Fibroblast of lung (primary cell): ENCODE results near the gene MTERF4. TPM values are rescaled to one million over a fixed set of nuclear protein-coding genes. Genes with fewer than 3 reads are reported as not detected.

Experiments
- DNase-seq, 2 donors: peaks; one replicate each; pipeline versions ENCODE4 v3.0.0 to v3.0.0-alpha.2; 2010; ENCODE audit warnings: low read depth in 2 of 2
- H2AFZ ChIP-seq: 2 replicates; pipeline ENCODE4 v1.5.1; 2012; ENCODE audit warnings: low read length, control low read depth, inconsistent platforms
- H3K27ac ChIP-seq: 2 replicates; pipeline ENCODE4 v1.5.1; 2011; ENCODE audit warnings: low read length, control low read depth; ENCODE audit not compliant: insufficient read depth
- H3K27me3 ChIP-seq: 2 replicates; pipeline ENCODE4 v1.5.1; 2011; ENCODE audit warnings: mild to moderate bottlenecking, low read length; ENCODE audit not compliant: control insufficient read depth, insufficient read depth
- H3K36me3 ChIP-seq: 2 replicates; pipeline ENCODE4 v1.5.1; 2011; ENCODE audit warnings: low read length; ENCODE audit not compliant: control insufficient read depth, insufficient read depth
- H3K4me1 ChIP-seq: 2 replicates; pipeline ENCODE4 v1.5.1; 2011; ENCODE audit warnings: low read length; ENCODE audit not compliant: control insufficient read depth, insufficient read depth; ENCODE audit errors: extremely low read depth
- H3K4me2 ChIP-seq: 2 replicates; pipeline ENCODE4 v1.5.1; 2011; ENCODE audit warnings: low read length, control low read depth; ENCODE audit not compliant: insufficient read depth; ENCODE audit errors: extremely low read depth
- H3K4me3 ChIP-seq, 4 experiments: fragments of 200-600 bp in 1 of 4; sonication (generic) in 1 of 4; replicated peaks in 1 of 4; 2 replicates each; pipeline ENCODE4 v1.5.1; 2011 to 2016; ENCODE audit warnings: low read length in 4 of 4, low read depth in 3 of 4, mild to moderate bottlenecking in 3 of 4, control low read depth in 2 of 4, inconsistent platforms in 1 of 4, mixed read lengths in 1 of 4; ENCODE audit not compliant: insufficient read depth in 1 of 4; ENCODE audit errors: control extremely low read depth in 1 of 4
- H3K79me2 ChIP-seq: 2 replicates; pipeline ENCODE4 v1.5.1; 2012; ENCODE audit warnings: mild to moderate bottlenecking, low read length, inconsistent platforms; ENCODE audit not compliant: control insufficient read depth, insufficient read depth
- H3K9ac ChIP-seq: 2 replicates; pipeline ENCODE4 v1.5.1; 2011; ENCODE audit warnings: mild to moderate bottlenecking, low read length, control low read depth; ENCODE audit not compliant: insufficient read depth
- H3K9me3 ChIP-seq: 2 replicates; pipeline ENCODE4 v1.5.1; 2012; ENCODE audit warnings: low read depth, low read length; ENCODE audit not compliant: control insufficient read depth, insufficient read depth
- H4K20me1 ChIP-seq: 2 replicates; pipeline ENCODE4 v1.5.1; 2011; ENCODE audit warnings: low read length; ENCODE audit not compliant: control insufficient read depth, insufficient read depth; ENCODE audit errors: extremely low read depth
- CTCF ChIP-seq, 2 donors: IDR thresholded peaks in 1 of 2; conservative IDR thresholded peaks in 1 of 2; 1 replicate in 1 of 2; 2 replicates in 1 of 2; pipeline ENCODE4 v1.5.1; 2011 to 2012; ENCODE audit warnings: low read length in 2 of 2, control low read depth in 1 of 2, inconsistent platforms in 1 of 2, low read depth in 1 of 2, mild to moderate bottlenecking in 1 of 2
- EZH2 ChIP-seq: IDR thresholded peaks from 2 replicates; pipeline ENCODE4 v1.5.1; 2012; ENCODE audit warnings: low read length, control low read depth, mild to moderate bottlenecking; ENCODE audit errors: missing control alignments
- polyA plus RNA-seq, 2 donors: library from polyadenylated mRNA; depleted of rRNA in 1 of 2; stranded (reverse) in 1 of 2; unstranded in 1 of 2; fragments of >200 nt; gene quantifications; 2 replicates each; pipeline ENCODE4 v1.2.1, GENCODE V29; 2011 to 2012; ENCODE audit warnings: missing spikeins in 1 of 2
- total RNA-seq: library from RNA; depleted of rRNA; stranded (reverse); fragments of >200 nt; gene quantifications from 2 replicates; pipeline ENCODE4 v1.2.1, GENCODE V29; 2014

MTERF4 gene
- total and polyA plus RNA-seq, 2 donors (not counting 1 experiment from before 2014, with no cell fraction given) = 31.7 to 35.5 TPM

- Histone ChIP-seq H3K27ac (no peak overlapping the region), H3K36me3 (peaks cover 4% of the 10 kb centered on the region), H3K4me1 (no peaks in the 10 kb centered on the region), H3K9me3 (no peaks in the 10 kb centered on the region), H3K27me3 (no peaks in the 10 kb centered on the region), H3K79me2 (no peaks in the 10 kb centered on the region), H2AFZ (no peak overlapping the region), H3K4me2 (no peak overlapping the region), H3K4me3 (no peak overlapping the region), H3K9ac (no peak overlapping the region), H4K20me1 (no peaks in the 10 kb centered on the region)
- TF ChIP-seq CTCF (conservative IDR thresholded peaks at IDR 0.05 in 1 of 2, IDR thresholded peaks at IDR 0.05 in 1 of 2; ENCODE audit: low read depth in 1 of 2, low read length in 2 of 2) (no peak), EZH2 (no peak)
- no peak for DNase-seq
Measured at GRCh38 chr2:241126201-241126611, 24.1 kb upstream of the MTERF4 start.

- no peak for TF ChIP-seq CTCF (conservative IDR thresholded peaks at IDR 0.05 in 1 of 2, IDR thresholded peaks at IDR 0.05 in 1 of 2; ENCODE audit: low read depth in 1 of 2, low read length in 2 of 2)
- no peak for TF ChIP-seq EZH2
- H4K20me1 ChIP-seq = no peaks in the 10 kb centered on the region
- peaks cover 4% of the 10 kb centered on the region for H3K36me3 ChIP-seq
- H3K9ac ChIP-seq = no peak overlapping the region
- H3K9me3 ChIP-seq = no peaks in the 10 kb centered on the region
- no peaks in the 10 kb centered on the region for H3K79me2 ChIP-seq
- no peaks in the 10 kb centered on the region for H3K27me3 ChIP-seq
- H3K4me2 ChIP-seq = no peak overlapping the region
- H2AFZ ChIP-seq = no peak overlapping the region
- no peak for DNase-seq
- H3K4me3 ChIP-seq = no peak overlapping the region
- no peak overlapping the region for H3K27ac ChIP-seq
- H3K4me1 ChIP-seq = no peaks in the 10 kb centered on the region
Measured at GRCh38 chr2:241125626-241126025, 23.5 kb upstream of the MTERF4 start.

- H3K36me3 ChIP-seq = peaks cover 4% of the 10 kb centered on the region
- no peak for DNase-seq
- TF ChIP-seq EZH2 = no peak
- TF ChIP-seq CTCF (conservative IDR thresholded peaks at IDR 0.05 in 1 of 2, IDR thresholded peaks at IDR 0.05 in 1 of 2; ENCODE audit: low read depth in 1 of 2, low read length in 2 of 2) = no peak
Measured at GRCh38 chr2:241123816-241124536, 21.9 kb upstream of the MTERF4 start.

More at GRCh38 chr2:241123816-241124536, 21.9 kb upstream of the MTERF4 start:
- Histone ChIP-seq H3K4me3 (no peak overlapping the region), H3K27me3 (no peaks in the 10 kb centered on the region), H3K27ac (no peak overlapping the region), H4K20me1 (no peaks in the 10 kb centered on the region), H3K4me2 (no peak overlapping the region), H3K79me2 (no peaks in the 10 kb centered on the region), H2AFZ (no peak overlapping the region), H3K4me1 (no peaks in the 10 kb centered on the region), H3K9me3 (no peaks in the 10 kb centered on the region), H3K9ac (no peak overlapping the region)
